HG03196 (cell line): ENCODE results near the gene ENOX1.

Source experiments
- ATAC-seq: cut with Tn5 transposase; IDR thresholded peaks from one replicate; pipeline ENCODE4 v1.9.1; 2021; ENCODE audit not compliant: unreplicated experiment

Gene ENOX1

DNA sequence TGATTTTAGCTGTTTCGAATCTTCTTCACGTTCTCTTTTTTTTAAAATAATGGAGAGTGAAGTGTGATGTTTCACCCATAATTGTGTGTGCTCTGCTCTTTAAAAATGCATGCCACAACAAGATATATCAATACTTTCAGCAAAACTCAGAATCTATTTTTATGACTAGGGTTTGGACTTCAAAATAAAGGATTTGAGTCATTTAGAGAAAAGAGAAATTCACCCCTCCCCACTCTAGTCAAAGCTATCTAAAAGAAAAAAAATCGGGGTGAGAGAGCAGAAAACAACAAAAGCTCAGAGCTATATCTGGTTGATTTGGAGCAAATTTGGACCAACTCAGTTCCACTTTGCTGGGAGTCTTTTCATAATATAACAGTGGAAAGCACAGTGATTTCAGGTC lies 518.9 kb downstream of the ENOX1 start:
- no peak for ATAC-seq

DNA sequence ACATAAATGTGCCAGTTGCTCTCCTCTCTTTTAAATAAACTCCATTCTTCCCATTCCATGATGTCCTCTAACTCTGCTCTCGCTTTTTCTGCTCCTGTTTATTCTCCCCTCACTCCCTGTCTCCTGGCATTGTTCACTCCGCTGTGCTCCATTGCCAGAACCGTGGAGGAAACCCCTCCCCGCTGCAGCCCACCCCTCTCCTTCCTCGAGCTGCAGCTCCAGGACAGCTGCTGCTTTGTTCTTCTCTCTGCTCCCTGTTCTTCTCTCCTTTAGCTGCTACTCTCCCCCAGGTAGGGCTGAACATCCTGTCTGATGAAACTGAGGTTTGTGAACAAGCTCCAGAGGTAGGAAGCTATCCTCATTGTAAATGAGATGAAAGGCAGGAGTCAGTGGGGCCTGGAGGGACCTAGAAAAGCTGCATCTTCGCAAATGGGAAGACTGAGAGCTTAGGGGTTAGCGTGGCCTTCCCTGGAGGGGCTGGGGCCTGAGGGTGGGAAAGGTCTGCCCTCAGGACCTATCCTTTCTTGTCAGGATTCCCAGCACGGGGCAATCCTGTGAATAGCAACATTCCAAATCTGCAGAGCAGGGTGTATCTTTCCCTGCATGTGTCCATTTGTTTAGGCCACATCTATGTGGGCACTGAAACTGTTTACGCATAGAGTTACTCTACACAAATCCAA lies 519.7 kb downstream of the ENOX1 start:
- ATAC-seq, result no peak

DNA sequence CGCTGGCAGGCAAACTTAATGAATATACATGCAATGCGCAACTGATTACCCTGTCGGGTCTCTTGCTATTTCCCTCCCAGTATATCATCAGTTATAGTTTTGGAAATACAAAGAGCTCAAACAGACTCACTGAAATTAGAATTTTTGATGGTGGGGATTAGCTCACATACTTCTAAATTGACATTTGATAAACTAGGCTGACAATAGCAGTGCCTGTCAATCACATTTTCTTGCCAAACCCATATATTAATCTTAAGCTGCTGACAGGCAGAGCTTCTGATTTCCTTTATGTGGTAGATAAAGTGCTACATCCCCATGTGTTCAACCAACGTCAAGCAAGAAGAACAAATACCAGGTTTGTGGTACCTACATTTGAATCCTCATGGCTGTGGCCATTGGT lies 521.7 kb downstream of the ENOX1 start:
- ATAC-seq, result no peak

DNA sequence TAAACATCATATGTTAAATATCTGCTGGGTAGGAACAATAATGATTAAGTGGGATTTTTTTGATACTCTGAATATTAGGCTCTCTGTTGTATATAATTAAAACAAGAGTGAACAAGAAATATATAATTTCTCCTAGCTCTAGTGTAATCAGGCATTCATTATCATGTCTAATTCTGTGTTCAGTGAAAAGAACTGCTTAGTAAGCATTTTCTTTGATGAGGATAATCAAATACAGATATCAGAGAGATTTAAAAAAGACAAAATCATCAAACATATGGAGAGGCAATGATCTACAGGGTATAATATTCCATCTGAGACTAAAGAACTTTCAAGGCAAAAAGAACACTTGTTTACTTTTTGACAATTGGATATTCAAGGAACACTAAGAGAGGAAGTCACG lies 522.3 kb downstream of the ENOX1 start:
- no peak for ATAC-seq

DNA sequence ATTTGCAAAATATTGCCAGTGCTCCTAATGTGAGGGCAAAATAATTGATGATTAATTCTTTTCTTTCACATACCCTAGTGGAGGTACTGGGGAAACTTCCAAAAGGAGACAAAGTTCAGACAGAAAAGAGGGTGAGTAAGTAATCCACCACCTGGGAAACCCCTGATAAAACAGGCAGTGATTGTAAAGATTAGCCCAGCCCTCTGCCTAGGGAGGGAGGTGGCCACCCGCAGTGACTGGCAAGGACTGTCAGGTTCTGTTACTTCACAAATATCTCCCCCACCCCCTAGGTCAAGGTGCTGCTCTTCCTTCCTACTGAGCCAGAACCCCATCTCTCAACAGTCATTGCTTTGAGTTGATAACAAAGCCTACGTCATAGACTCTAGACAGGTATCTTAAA lies 523.7 kb downstream of the ENOX1 start:
- no peak for ATAC-seq

DNA sequence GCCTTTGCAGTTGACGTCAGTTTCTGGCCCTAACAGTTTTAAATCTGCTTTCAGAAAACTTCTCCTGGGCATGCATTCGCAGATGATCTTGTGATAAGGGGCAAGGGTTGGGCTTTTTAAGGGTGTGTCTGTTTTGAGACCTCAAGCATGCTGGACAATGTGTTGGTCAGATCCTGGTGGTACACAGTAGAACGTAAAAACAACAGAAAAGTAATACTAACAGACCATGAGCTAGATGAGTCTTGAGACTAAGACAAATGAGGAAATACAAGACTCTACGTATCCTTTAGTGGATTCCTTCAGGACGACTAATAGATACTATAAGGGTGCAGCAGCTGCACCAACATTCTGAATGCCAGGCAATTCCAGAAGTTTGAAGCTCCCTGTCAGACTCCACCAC lies 525.8 kb downstream of the ENOX1 start:
- no peak for ATAC-seq

DNA sequence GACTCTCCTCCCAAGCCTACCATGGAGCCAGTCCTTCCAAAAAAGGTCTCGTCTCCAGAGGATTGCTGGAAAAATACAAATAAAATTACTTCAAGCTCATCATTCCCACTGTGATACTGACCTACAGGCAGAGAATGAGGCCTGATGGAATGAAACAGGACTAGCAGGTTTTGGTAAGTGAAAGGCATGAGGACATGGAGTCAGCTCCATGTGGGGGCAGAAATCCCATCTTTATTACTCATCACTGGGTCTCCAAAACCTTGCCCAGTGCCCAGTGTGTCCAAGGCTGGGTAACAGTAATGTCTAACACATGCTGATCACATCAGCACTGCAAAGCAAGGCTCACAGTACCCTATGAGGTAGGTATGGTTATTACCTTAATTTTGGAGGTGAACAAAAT lies 528.0 kb downstream of the ENOX1 start:
- no peak for ATAC-seq

DNA sequence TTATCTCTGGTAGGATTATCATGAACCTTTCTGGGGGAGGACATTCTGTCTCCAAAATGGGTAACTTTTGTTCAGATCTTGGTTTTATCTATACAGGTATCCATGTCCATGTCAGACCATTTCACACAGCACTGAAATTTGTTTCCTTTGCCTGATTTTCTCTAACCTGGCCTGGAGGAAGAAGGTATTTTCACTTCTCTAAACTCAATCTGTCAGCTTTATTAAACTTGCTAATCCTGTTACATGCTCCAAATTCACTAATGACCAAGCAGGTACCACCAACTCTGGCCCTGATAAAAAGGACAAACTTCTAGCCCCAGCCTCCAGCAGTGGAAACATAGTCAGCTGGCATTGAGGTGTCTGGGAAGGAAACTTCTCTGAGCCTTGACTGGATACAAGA lies 529.0 kb downstream of the ENOX1 start:
- ATAC-seq, result no peak

DNA sequence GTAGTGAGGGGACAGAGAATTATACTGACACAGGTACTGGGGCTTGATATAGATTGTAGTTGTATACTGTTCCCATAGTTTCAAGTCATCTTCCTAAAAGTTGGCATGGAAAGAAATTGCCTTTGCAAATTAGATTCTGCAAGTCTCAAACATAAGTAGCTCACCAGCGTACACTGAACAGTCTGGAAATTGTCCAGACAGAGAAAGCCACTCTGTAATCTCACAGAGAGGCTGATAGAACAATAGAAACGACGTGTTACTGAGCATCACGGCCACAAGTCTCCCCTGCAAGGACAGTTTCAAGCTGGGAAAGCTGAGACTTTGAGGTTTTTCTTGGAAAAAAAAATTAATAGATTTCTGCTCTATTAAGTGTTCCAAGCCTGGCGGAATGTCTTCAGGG lies 534.8 kb downstream of the ENOX1 start:
- no peak for ATAC-seq

DNA sequence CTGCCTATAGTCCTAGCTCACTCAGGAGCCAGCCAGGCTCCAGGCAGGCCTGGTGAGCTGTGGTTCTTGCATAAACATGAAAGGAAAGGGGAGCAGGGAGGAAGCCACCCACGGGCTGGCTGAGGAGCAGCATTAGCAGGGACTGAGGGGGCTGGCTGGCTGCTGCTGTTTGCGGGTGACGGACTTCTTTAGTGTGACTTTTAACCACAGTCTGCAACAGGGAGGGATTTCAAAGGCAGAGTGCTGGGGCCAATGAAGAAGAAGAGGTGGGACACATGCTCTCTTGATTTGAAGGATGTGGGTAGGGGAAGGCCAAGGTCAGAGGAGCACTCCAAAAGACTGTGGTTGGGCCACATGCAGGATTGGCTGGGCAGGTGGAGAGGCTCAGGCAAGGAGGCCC lies 540.4 kb downstream of the ENOX1 start:
- no peak for ATAC-seq

DNA sequence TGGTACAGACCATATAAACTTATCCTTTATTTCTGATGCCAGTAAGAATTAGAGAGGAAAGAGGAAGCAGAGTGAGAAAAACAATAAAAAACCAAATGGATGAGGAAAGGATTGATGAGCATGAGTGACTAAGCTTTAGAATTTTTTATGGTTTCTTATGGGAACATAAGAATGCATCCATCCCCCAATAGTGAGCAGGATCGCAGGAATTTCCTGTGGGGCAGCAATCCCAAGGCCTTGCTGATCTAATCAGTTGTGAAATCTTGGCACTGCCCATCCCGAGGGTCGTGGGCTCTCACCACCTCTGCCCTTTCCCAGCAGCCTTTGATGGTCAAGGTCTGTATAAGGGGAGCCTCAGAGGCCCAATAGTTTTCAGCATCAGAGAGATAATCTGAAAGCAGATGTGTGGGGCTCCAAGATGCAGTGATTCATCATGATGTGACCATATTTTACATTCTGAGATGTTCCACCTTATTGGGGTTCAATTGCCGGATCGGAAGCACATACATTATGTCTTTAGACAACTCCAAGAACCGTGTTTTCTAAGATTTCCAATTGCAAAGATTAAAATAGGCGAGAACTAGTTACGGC lies 541.3 kb downstream of the ENOX1 start:
- no peak for ATAC-seq

DNA sequence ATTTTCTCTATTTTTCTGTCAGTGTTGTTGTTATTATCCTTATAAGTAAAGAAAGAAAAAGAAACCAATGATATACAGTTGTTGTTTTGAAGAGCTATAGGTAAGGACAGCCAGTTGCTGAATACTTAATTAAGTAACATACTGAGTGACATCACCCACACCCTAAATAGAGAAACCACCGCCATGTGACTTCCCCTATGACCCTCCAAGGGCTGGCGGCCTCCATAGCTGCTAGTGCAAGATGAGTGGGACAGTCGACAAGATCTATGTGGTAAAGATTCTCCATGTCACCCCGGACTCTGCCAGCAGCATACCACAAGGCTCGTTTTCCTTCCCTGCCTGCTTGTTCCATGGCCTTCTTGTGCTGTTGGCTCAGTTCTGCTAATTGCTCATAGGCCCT lies 542.3 kb downstream of the ENOX1 start:
- ATAC-seq, result no peak

DNA sequence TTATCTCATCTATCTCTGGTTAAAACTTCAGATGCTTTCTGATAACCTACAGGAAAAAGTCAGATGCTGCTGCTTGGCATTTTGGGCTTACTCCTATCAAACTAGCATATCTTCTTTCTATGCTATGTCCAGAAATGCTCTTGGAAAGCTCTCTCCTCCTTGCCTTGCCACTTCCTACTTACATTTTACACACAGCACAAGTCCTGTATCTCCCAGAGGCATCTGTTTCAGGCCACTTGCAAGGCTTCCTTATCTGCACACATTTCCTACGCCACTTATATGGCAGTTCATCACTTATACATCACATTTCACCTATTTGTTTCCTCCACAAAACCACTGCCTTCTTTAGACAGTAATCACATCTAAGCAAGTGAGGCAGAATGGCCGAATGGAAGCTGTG lies 543.1 kb downstream of the ENOX1 start:
- no peak for ATAC-seq

DNA sequence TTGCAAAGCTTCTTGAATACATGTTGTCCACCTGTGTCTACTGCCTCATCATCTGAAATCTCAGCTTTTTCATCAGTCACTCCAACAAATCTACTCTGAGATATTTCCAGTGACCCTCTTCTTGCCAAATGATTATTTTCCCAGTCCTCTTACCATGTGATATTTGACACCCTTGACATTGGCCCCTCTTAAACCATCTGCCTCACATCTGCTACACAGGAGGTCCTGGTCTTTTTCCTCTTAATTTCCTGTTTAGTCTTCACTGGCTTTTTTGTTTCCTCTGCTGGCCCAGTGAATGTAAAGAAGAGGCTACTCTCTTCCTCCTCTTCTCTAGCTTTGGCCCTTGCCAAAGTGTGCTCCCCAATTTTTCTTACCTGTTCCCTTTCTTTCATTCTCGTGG lies 544.7 kb downstream of the ENOX1 start:
- no peak for ATAC-seq

DNA sequence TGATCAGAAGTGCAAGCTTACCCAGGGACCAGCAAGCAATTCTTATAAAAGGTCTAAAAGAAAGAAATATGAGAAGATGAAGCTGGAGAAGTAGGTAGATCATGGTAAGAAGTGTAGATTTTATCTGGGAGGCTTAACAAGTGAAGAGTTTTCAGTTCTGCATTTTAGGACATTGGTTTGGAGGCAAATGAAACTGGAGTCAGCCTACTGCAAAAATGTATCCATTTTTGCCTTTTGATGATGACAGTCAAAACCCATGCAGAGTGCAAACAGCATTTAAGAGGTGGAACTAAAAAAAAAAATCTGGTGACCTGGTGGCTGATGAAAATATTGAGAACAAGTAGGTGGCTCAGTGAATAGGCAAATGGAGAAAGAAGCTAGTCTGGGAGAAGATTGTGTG lies 546.5 kb downstream of the ENOX1 start:
- ATAC-seq, result no peak

DNA sequence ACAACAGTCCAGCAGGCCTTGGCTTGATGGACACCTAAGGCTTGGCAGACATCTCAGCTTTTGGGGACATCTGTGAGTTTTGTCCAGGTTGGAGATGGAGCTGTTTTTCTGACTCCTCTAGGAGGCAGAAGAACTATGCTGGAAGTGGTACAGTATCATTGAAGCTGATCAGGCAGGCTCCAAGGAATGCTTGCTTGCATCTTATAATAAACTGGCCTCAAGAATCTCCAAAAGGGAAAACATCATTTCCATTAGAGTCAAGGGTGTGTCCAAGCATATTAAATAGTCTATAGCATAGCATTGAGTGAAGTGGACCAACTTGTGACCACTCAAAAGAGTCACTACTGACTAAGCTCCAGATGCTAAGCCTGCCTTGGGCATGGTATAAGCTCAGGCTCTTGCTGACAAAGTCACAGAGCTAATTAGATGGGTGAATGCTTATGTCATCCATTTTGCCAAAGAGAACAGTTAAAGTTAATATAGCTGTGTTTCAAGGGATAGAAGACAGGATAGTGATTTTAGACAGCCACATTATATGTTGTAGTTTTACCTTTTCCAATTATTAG lies 547.4 kb downstream of the ENOX1 start:
- no peak for ATAC-seq

DNA sequence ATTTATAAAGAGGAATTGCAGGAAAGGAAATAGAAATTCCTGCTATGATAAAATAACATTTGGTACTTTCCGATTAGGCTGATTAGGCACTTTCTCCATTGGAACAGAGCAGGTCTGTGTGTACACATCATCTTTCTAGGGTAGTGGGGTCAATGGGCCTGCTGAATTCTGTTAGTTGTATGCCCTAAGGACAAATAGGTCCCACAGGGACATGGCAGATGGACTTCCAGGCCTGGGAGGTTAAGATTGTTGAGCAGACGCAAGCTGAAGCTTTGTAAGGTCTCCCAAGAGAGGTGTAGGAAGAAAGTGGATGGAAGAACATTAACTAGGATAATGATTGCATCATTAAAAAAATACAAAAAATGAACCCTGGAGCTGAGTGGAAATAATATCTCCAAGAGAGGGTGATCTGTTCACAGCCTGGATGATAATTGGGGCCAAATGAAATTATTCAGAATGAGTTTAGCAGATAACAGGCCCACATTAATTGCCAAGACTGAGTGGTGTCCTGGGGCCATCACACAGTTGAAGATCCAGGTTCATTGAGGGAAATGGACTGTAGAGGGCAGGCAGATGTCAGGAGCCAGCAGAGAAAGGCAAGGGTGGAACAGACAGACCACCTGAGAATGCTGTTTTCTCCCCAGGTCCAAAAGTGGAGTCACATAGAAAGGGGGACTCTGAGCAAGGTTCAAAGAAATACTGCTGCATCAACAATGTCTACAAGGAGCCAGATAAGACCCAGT lies 548.3 kb downstream of the ENOX1 start:
- ATAC-seq, result no peak

DNA sequence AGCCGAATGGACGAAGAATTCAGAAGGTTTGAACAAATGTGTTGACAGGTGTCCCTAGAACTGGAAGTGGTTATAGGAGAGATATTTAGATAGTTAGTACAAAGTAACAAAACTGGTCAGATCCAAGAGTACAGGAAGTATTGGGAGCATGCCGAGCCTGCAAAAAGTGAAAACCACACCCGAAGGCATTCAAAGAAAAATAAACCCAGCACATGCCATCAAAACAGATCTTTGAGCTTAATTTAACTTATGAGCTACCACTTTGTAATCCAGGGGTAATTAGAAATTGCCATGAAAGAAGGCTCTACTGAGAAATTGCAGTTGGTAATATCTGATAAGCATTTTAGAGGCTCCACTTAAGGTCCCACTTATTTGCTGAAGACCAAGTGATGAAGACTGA lies 549.2 kb downstream of the ENOX1 start:
- ATAC-seq, result no peak

DNA sequence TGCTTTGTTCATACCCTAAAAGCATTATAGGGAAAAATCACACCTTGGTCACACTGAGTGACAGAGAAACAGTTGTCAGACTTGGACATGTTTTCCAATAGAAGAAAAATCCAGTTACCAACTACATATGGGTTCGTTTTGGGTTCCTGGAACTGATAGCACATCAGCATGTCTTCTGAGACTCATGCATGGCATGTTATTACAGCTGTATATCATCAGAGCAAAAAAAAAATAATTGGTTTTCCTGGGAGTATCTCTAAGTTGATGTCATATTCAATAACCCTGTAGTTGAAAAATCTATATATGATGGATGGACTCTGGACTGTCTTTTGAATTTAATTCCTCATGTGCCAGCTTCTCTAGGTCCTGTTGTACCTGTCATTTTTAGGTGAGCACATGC lies 551.7 kb downstream of the ENOX1 start:
- ATAC-seq, result no peak

DNA sequence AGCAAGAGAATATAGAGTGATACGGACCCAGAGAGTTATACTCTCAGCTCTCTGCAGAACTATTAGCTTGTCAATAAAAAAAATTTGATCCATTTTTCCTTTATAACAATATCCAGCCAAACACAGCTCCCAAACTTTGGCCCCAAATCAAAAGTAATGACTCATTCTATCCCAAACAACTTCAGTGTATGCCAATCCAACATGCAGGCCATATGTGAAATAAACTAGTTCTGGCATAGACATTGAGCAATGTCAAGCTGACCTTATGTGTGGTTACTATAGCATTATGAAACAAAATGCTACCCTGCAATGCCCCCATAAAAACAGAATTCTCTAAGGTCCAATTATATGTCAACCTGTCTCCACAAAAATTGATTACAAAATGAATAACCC lies 553.9 kb downstream of the ENOX1 start:
- no peak for ATAC-seq

DNA sequence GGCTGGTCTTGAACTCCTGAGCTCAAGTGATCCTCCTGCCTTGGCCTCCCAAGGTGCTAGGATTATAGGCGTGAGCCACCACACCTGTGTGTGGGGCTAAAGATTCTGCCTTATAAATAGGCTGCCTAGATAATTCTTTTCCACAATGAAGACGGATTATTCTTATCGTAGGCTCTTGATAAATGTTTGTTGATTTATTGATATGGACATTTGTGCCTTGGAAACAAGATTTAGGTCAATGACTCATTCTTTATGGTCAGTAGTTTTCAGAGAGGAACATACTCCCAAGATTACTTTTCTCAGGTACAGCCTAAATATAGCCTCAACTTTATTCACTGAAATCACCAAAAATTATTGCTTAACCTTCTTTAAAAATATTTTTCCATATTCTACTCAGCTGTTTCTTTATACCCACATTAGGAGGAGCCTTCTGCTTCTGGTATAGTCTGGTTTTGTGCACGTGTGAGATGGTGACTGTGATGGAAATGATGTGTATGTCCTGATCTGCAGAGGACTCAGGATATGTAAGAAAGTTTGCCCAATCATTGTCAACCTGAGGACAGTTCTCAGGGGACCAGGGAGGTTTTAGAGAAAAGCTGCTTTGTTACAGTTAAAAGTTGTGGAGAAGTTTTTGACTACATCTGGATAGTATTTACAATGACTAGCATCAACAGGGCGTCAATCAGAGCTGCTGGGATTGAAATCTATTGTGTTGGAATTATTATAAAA lies 554.5 kb downstream of the ENOX1 start:
- ATAC-seq, result no peak

DNA sequence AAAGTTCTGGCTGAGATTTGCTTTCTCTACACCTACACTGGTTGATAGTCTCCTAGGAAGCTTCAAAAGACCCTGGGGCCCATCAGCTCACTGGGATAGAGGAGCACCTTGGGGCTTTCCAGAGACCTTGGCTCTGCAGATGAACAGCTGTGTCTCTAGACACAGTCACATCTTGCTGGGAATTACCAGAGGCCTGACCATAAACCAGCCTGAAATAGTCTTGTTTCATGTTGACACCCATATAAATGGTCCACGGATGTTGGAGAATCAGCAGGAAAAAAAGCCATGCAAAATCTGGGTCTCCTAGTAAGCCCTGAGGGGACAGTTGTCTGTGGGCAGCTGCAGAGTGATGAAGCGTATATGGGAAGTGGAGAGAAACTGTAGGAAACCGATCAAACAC lies 555.8 kb downstream of the ENOX1 start:
- no peak for ATAC-seq
